ENCODE results near the gene WDR86.

WDR86 gene

DNA sequence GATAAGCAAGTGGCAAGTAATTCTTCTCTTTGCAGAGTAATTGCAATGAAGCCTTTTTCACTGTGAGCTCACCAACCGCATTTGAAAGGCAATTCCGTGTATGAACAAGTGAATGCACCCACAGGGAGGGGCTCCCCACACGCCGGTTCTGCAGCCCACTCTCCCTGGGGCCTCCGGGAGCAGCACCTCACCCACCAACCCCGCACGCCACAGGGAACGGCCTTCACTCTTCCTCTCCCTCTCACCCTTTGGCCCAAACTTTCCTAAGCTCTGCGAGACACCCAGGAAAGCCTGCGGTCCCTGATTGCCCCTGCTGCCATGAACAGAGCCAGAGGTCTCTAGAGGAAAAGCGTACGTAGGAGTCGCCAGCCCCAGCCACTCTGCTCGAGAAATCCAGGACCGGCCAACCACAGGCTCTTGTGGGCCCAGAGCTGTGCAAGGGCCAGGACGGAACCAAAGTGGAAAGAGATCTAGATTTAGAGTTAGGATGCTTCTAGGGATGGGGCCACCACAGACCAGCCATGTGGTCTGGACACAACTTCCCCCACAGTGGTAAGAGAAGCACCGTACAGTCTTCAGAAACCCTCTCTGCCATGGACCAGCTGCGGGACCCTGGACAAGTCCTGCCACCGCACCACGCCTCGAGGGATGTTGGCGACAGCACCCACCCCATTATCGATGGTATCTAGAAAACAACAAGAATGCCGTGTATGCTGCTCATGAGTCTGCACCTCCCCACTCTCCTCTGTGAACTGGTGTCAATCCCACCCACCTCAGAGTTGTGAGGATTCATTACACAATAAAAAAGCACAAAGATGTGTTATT is 3.6 kb downstream of the WDR86 start:
- DNase-seq (ENCODE audit: low spot score) = no peak

DNA sequence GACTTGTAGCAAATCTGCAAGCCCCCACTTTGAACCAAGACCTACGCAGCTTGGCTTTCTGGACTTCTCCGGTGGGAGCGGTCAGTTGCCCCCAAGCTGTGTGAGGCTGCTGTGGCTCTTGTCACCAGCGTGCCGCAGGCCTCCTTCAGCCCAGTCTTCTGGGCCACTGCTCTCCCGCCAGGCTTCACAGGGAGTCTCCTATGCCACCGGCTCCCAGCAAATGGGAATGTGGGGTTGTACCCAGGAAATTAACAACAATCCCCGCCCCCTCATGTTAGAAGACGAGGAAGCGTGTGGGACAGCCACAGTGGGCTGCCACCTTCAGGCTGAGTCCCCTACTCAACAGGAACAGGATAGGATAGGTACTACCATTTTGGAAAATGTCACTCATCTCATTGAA is 4.2 kb downstream of the WDR86 start:
- DNase-seq (ENCODE audit: low spot score) = no peak

DNA sequence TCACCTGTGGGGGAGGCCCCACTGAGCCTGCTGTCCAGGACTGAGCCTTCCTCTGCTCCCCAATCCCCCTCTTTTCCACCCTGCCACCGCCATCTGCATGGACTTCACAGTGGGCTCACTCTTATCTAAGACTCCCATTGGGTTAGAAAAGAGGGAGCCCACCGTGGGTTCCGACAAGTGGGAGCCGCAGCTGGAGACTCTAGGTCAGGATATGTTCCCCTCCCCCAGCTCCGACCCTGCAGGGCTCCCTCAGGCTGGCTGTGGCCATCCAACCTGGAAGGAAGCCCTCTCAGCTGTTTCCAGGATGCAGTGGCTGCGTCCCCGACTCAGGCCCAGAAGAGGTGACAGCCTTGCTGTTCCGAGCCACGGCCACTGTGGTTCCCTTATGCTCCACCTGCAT is 4.8 kb downstream of the WDR86 start:
- DNase-seq (ENCODE audit: low spot score) = no peak

DNA sequence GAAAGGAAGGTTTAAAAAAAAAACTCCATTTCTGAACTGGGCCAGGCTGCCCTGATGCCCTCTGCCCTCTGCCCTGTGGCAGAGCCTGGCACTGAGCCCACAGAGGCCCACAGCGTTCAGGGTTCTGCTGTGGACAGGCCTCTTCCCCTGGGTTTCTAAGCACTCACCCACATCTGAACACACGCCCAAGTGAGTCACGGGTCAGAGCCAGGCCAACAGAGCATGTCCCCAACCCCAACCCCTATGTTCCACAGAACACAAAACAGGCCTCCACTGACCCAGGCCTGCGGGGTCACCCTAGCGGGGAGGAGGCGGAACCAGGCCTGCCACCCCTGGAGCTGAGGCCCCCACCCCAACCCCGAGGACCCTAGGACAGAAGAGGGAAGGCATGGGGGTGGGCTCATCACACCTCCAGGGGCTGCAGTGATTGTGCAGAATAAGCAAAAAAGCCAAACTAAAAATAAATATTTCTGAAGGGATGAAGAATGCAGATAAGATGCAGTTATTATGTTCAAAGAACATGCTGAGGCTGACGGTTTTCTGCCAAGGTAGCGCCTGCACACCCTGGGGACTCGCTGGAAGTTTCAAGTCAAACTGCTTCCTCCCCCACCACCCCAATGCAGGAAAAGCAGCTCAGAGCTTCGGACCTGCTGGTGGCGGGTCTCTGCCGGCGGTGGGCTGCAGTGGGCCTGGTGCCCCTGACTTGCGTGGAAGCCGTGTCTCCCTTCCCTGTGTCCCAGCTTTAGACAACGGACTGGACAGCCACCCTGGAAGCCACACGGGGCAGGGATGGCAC is 5.4 kb downstream of the WDR86 start:
- peak; percentile 62 for DNase-seq (ENCODE audit: low spot score)

DNA sequence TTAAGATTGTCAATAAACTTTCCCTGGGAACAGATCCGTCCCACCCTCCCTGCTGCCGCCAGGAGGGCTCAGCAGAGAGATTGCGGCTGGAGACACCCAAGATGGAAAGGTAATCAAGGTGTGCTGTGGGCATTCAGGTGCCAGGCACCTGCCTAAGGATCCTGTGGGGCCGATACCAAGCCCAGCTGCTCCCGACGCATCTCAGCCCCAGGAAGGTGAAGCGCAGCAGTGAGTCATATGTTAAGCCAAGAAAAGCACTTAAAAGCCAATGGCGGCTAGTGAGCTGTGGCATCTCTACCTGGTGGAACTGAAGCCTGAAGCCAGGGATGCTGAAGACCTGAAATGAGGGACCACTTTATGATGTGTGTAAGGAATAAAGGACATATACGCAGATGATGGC is 6.1 kb downstream of the WDR86 start:
- DNase-seq (ENCODE audit: low spot score) = no peak

DNA sequence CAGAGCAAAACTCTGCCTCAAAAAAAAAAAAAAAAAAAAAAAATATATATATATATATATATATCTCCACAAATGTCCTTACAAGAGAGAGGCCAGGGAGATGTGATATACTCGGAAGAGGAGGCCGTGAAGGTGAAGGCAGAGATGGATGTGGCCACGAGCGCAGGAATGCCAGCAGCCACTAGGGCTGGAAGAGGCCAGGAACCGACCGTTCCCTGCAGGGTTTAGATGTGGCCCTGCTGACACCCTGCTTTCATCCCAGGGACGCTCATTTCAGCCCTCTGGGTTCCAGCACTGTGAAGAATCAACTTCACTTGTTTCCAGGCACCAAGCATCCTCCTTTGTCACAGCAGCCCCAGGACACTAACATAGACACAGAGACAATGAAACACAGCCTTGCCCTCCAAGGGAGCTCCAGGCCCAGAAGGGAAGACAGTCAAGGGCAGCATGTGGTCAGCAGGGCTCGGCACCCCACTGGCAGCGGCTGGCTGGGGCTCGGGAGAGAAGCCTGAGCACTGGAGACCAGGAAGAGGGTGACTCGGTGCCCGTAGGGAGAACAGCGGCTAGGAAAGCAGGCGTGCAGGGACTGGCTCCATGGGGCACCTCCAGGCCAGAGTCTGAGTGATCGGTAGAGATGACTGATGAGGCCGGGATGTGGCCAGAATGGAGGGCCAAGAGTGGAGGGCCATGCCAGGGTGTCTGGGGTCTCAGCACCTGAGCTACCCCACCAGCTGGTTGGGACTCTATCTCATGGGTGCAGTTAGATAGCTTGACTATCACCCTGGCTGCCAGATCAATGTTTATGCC is 7.6 kb downstream of the WDR86 start:
- no peak for DNase-seq (ENCODE audit: low spot score)

DNA sequence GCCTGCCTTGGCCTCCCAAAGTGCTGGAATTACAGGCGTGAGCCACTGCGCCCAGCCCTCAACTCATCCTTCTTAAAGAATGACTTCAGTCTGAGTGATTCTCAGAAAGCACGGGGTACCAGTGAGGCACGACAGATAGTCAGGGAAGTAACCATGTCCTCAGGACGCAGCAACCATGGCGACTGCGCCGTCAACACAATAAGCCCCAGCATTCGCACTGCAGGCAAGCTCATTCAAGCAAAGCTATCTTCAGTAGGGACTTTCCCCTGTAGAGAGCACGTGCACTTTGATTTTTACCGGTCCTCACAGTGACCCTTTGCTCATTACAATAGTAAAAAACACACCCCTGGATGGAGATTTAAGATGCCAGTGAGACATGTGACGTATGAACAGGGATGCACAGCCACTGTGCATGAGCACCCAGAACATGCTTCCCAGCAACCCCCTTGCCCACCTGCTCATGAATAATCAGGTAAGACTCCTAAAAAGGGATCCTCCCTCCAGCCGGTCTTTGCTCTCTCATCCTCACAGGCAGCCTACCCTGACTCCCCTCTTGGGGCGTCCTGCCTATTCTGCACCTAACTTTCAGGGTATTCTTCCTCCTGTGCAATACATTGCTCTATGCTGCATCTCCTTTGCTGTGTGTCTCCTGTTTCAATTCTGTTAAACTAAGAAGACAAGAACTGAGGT is 9.1 kb downstream of the WDR86 start:
- DNase-seq (ENCODE audit: low spot score) = no peak

DNA sequence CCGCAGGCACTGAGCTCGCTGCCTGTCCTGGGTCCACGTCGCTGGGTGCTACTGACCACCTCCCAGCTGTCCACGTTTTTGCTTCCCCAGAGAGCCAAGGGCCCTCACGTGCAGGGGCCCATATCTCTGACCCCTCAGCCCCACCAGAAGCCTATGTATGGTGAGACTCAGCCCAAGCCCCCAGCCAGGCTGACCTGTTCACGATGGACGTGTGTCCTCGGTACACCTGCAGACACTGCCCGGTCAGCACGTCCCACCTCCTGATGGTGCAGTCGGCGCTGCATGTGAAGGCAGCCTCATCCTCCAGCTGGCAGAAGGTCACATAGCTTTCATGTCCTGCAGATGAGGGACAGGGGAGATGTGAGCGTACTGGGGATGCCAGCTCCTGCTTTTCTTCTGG is 9.9 kb downstream of the WDR86 start:
- DNase-seq (ENCODE audit: low spot score) = no peak

DNA sequence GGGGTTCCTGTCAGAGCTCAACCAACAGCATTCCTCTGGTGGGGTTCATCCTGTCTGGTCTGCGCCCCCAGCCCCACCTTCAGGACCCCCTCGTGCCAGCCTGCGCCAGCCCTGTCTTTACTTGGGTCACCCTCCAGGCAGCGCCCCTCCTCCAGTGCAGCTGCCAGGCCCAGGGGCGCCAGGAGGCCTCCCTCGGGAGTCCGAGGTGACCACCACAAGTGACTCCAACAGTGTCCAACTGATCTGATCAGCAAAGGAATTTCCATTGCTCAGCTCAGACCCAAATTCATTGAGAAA is 10.6 kb downstream of the WDR86 start:
- DNase-seq (ENCODE audit: low spot score) = no peak

DNA sequence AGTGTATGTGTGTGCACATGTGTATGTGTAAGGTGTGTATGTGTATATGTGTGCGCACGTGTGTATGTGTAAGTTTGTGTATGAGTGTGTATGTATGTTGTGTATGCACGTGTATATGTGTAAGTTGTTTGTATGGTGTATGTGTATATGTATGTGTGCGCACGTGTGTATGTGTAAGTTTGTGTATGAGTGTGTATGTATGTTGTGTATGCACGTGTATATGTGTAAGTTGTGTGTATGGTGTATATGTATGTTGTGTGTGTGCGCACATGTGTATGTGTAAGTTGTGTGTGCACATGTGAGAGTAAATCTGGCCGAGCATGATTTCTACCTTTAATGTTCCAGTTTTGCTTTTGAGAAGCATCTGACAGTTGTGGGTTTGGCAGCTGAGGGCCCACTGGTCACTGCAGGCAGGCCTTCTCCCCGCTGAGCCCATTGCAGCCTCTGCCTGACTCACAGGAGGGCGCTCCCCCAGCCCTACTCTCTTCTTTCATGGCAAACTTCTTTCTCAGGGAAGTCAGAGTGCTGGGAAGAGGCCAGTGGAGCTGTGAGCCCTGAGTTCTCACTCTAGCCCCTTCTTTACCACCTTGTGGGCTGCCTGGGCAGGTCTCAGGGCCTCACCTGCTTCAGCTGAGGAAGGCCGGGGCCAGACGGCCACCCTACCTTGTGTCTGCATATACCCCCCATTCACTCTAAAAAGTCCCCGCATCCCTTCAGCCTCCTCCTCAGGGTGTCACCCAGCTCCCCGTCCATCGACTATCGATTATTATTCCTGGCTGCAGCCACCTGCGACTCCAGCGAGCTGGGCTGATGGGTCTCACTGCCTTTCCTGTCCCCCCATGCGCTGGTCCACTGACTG is 11.2 kb downstream of the WDR86 start:
- no peak for DNase-seq (ENCODE audit: low spot score)

DNA sequence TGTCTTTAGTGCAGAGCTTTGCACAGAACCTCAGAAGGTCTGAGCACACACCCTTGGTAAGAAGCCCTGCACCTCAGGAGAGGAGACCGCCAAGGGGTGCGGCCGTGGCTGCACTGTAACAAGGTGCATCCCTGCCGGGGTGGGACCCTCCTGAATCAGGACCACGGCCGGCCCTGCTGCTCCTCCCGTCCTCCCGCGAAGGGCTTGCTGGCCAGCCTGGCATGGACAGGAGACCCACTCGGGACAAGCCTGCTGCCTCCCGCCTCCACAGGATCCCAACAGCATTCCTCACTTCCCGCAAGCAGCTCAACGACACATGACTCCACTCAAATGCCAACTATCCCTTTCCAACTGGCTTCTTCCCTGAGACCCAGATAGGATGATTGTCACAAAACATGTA is 12.8 kb downstream of the WDR86 start:
- no peak for DNase-seq (ENCODE audit: low spot score)

DNA sequence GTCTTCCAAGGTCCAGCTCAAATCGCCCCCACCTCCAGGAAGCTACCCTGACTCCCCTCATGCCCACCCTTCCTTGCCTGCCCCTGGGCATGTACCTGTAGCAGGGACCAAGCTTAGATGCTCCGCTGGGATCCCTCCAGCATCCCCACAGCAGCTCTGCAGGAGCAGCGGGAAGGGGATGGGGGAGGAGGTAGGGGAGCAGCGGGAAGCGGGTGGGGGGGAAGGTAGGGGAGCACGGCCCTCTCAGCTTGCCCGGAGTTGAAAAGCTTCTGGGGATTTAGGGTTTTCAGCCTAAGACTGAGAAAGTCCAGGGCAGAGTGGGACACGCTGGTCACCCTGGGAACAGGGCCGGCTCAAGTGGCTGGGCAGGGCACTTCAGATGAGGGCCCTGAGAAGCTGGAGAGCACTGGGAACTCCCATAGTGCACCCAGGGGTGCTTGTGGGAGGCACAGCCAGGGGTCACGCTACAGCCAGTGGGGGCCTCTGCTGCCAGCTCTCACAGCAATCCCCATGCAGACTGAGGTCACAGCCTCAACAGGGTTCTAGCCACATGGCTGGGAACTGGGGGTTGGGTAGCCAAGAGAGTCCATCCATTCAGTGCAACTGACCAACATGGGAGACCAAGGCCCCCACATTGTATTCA is 13.4 kb downstream of the WDR86 start:
- DNase-seq (ENCODE audit: low spot score) = no peak

DNA sequence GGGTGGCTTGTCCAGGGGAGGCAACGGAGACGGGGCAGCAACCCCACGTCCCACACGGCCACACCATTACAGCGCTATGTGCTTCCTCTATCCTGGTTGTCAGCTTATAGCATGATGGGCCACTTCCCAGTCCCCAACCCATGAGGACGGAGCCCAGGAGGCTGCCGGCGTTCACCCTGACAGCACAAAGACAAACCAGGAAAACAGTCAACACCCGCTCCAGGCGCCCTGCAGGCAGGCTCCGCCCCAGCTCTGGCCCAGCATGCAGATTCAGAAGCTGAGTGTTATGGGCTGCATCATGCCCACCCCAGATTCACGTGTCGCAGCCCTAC is 14.8 kb downstream of the WDR86 start:
- no peak for DNase-seq (ENCODE audit: low spot score)

DNA sequence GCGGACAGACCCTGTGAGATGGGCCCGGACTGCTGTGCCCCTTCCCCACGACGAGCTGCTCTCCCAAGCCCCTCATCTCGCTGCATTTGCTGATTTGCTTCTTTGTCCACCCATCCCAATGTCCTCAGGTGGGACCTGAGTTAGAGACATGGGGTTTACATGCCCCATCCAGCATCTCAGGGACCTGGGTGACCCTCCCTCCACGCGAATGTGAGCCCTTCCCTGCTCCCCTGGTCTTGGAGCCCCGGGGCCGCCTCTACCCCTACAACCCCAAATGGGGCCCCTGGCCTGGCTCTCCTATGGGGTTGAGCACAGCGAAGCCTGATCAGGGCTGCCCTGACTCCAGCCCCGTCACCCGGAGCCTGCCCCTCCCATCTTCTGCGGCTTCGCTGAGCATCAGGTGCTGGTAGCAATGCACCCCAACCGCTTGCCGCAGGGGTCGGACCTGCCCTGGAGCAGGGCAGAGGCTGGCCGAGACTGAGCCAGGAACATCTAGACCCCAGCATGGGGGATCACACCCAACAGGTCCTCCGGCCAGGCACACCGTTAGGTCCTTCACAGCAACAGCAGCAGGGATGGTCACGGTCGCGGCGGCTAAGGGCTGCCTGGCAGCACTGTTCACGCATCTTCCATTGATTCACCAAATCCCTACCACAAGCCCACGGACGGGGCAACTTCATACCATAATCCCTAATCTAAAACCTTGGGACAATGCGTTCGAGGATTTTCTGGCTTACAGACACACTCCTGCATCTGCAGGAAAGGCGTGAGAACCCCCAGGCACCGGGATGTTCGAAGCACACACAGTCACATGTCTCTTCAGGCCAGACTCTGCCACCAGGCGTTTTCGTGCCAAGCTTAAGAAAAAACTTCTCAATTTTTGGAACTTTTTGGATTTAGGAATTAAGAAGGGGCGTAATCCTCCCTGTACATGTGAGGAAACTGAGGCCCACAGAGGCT is 15.5 kb downstream of the WDR86 start:
- DNase-seq (ENCODE audit: low spot score) = no peak

DNA sequence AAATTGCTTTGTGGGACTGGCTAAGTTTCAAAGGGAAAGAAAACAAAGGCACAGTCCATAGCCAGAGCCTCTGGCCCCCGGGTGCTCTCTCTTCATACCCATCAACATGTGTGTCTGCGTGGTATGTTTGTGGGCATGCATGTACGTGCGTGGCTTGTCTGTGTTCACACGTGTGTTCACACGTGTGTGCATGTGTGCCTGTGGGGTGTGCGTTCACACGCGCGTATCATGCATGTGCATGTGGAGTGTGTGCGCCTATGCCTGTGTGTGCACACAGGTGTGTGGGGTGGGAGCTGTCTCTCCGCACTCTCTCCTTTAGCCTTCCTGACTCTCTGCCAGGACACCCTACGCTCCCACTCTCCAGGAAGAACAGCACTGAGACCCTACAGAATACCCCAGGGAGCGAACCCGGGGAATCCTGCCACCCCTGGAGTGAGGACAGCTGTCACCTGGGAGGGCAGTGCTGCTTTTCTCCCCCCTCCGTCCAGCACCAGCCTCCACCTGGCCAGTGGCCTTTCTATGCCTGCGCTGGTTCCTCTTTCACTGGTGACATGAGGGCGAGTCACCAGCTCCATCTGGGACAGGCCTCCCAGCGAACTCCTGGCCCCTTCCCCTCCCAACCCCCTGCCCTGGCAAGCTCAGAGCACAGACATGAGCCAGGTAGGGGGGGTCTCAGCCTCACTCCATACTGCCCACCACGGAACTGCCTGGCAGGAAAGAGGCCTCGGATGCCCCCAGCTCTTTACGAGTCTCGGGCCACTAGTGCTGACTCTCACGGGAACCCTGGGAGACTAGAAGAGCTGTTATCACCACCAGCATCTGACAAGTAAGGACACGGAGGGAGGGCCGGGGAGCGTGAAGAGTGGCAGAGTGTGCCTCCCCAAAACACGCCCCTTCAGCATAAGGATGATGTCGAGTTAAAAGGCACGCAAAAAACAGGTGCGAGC is 16.5 kb downstream of the WDR86 start:
- no peak for DNase-seq (ENCODE audit: low spot score)

DNA sequence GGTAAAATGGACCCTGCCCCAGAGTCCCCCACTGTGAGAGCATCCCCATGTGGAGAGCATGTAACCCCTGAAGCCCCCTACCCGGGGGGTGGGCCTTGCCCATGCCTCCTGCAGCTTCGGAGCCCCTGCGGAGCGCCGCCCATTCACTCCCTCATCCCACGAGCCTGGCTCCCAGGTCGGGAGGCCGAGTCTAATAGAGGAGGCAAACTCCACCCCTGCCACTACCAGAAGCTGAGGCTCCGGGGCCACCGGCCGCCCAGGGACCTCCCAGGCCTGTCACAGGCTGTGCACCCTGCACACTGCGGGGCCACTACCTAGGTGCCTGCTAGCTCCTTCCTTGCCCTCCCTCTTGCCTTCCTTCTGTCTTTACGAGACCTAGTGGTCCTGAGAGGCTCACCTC is 17.4 kb downstream of the WDR86 start:
- no peak for DNase-seq (ENCODE audit: low spot score)

DNA sequence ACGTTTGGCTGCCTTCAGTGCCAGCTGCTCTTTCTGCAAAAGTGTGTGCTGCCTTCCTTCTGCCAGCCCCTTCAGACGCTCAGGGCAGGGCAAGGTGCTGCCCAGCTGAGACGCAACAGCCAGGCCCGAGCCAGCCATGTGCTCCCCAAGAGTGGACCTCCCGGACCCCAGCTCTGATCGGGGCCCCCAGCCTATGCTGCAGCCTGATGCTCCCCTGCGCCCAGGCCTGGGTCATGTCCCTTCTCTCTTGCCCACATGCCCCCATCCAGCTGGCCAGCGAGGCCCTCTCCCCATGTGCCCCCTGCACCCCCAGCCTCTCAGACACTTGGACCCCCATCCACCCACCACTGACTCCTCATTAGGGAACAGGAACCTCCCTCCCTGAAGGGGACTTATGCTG is 17.8 kb downstream of the WDR86 start:
- DNase-seq (ENCODE audit: low spot score) = no peak

DNA sequence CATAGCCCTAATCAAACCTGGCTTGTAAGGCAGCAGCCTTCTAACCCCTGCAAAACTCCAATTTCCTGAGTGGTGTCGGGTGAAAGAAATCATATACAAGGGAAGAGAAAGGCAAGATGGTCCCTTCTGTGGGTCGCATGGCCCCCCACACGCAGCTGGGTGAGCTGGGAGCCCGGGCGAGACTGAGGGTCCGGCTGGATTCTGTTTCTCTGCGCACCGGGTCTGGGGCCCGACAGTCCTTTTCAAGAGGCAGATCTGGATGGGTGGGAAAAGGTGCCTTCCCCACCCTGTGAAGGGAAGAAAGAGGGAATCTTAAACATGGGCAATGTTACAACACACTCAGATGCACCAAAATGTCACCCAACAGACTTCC is 18.5 kb downstream of the WDR86 start:
- DNase-seq (ENCODE audit: low spot score) = no peak

Measured in AG08395 (cell line).